HepG2 (cell line): ENCODE results near the gene OR6C76. TPM values are rescaled to one million over a fixed set of nuclear protein-coding genes. Genes with fewer than 3 reads are reported as not detected.

Experiments
- ATAC-seq: fragments of 200-7000 bp; cut with Tn5 transposase; 3 replicates; pipeline ENCODE4 v1.9.1; 2020; ENCODE audit warnings: mild to moderate bottlenecking, moderate library complexity
- BruUV-seq: library from RNA; stranded (reverse); fragments of 400-500 nt; replicated peaks from 2 replicates; lab custom pipeline; 2021; lab: Mats Ljungman, UMichigan
- CTCF ChIA-PET: fragments of 300-600 bp; formaldehyde crosslinking; extraction: SDS; loops from one replicate; lab custom pipeline; 2021; ENCODE audit warnings: low total read pairs, inconsistent platforms, low intra/inter-chr PET ratio; lab: Yijun Ruan, JAX
- POLR2A ChIA-PET: fragments of 350-600 bp; sonication (Branson Sonifier 250); formaldehyde crosslinking; loops from one replicate; lab custom pipeline; 2020; ENCODE audit warnings: antibody characterized with exemption, inconsistent platforms; lab: Yijun Ruan, JAX
- DNase-seq: peaks from one replicate; pipeline ENCODE4 v3.0.0-alpha.2; 2015; ENCODE audit warnings: low spot score
- FAIRE-seq: peaks from 3 replicates; lab custom pipeline; 2011; peaks lifted over from hg19 to GRCh38; lab: Jason Lieb, UNC
- H2AFZ ChIP-seq: one replicate; pipeline ENCODE4 v1.6.1; 2011; ENCODE audit warnings: low read length, inconsistent platforms
- H3K27ac ChIP-seq: fragments of 300-600 bp; 3 replicates; pipeline ENCODE4 v1.8.0; 2011; ENCODE audit warnings: mixed run types, mild to moderate bottlenecking, mixed read lengths, low read length, inconsistent platforms; ENCODE audit not compliant: insufficient read depth; ENCODE audit errors: extremely low read length
- H3K27me3 ChIP-seq, 2 experiments: fragments of 200-600 bp in 1 of 2; 2 replicates in 1 of 2; 3 replicates in 1 of 2; pipeline versions ENCODE4 v1.6.0 to v1.8.0; 2011; ENCODE audit warnings: low read length in 2 of 2, mild to moderate bottlenecking in 2 of 2, moderate library complexity in 2 of 2, inconsistent platforms in 1 of 2; ENCODE audit not compliant: insufficient read depth in 2 of 2, control insufficient read depth in 1 of 2
- H3K36me3 ChIP-seq, 2 experiments: fragments of 200-600 bp in 1 of 2; replicated peaks in 1 of 2; 2 replicates in 1 of 2; 3 replicates in 1 of 2; pipeline versions ENCODE4 v1.5.1 to v1.8.0; 2011; ENCODE audit warnings: low read length in 2 of 2, inconsistent platforms in 1 of 2; ENCODE audit not compliant: insufficient read depth in 2 of 2, control insufficient read depth in 1 of 2
- H3K4me1 ChIP-seq: 2 replicates; pipeline ENCODE4 v1.5.1; 2012; ENCODE audit warnings: low read length, inconsistent platforms; ENCODE audit not compliant: insufficient read depth
- H3K4me2 ChIP-seq: 2 replicates; pipeline ENCODE4 v1.6.0; 2011; ENCODE audit warnings: low read depth, low read length, inconsistent platforms
- H3K4me3 ChIP-seq, 3 experiments: fragments of 200-600 bp in 1 of 3; sonication (generic), shearing (Covaris generic) in 1 of 3; replicated peaks in 1 of 3; 2 replicates each; pipeline ENCODE4 v1.5.1; 2011 to 2016; ENCODE audit warnings: low read length in 3 of 3, inconsistent platforms in 2 of 3, low read depth in 2 of 3, mild to moderate bottlenecking in 2 of 3, control low read depth in 1 of 3, mixed read lengths in 1 of 3; ENCODE audit not compliant: insufficient read depth in 1 of 3
- H3K79me2 ChIP-seq: one replicate; pipeline ENCODE4 v1.6.1; 2011; ENCODE audit warnings: low read length, inconsistent platforms; ENCODE audit not compliant: insufficient read depth
- H3K9ac ChIP-seq: 2 replicates; pipeline ENCODE4 v1.6.0; 2011; ENCODE audit warnings: mild to moderate bottlenecking, low read depth, low read length, inconsistent platforms; ENCODE audit not compliant: insufficient read depth
- H3K9me3 ChIP-seq: 2 replicates; pipeline ENCODE4 v1.5.1; 2012; ENCODE audit warnings: mild to moderate bottlenecking, low read length
- H4K20me1 ChIP-seq: 2 replicates; pipeline ENCODE4 v1.6.0; 2011; ENCODE audit warnings: inconsistent platforms, mild to moderate bottlenecking, low read length, moderate library complexity; ENCODE audit not compliant: insufficient read depth
- AKAP8 ChIP-seq: sonication (generic); formaldehyde crosslinking; IDR thresholded peaks from 2 replicates; pipeline ENCODE4 v1.5.1; 2020; ENCODE audit warnings: mild to moderate bottlenecking, missing genetic modification reagents
- ATAD3A ChIP-seq: sonication (generic); formaldehyde crosslinking; IDR thresholded peaks from 2 replicates; pipeline ENCODE4 v1.4.0; 2020; ENCODE audit warnings: missing genetic modification reagents
- CREM ChIP-seq, 2 experiments: sonication (generic) in 1 of 2; formaldehyde crosslinking in 1 of 2; IDR thresholded peaks; 2 replicates each; pipeline versions ENCODE4 v1.4.0 to v1.6.1; 2016 to 2020; ENCODE audit warnings: antibody characterized with exemption in 1 of 2, mild to moderate bottlenecking in 1 of 2, missing genetic modification reagents in 1 of 2
- ETV5 ChIP-seq: IDR thresholded peaks from 2 replicates; pipeline ENCODE4 v1.6.1; 2018; ENCODE audit warnings: missing biosample characterization, missing genetic modification reagents, inconsistent platforms, borderline replicate concordance
- GTF2F1 ChIP-seq: fragments of 150-350 bp; IDR thresholded peaks from 2 replicates; pipeline ENCODE4 v1.6.1; 2014; ENCODE audit warnings: low read length
- HCFC1 ChIP-seq: fragments of 150-350 bp; IDR thresholded peaks from 2 replicates; pipeline ENCODE4 v1.6.1; 2014; ENCODE audit warnings: low read depth, low read length
- HDAC1 ChIP-seq: sonication (generic); formaldehyde crosslinking; IDR thresholded peaks from 2 replicates; pipeline ENCODE4 v1.5.1; 2020; ENCODE audit warnings: mild to moderate bottlenecking, missing genetic modification reagents
- KDM1A ChIP-seq: IDR thresholded peaks from 2 replicates; pipeline ENCODE4 v1.6.1; 2016; ENCODE audit warnings: missing compliant biosample characterization
- NAIF1 ChIP-seq: sonication (generic); formaldehyde crosslinking; IDR thresholded peaks from 2 replicates; pipeline ENCODE4 v1.5.0; 2020; ENCODE audit warnings: mild to moderate bottlenecking, missing genetic modification reagents, borderline replicate concordance
- NPAS2 ChIP-seq: sonication (generic); formaldehyde crosslinking; IDR thresholded peaks from 2 replicates; pipeline ENCODE4 v1.8.0; 2022; ENCODE audit warnings: mild to moderate bottlenecking, missing genetic modification reagents, borderline replicate concordance
- RARG ChIP-seq: sonication (generic); formaldehyde crosslinking; IDR thresholded peaks from 2 replicates; pipeline ENCODE4 v1.4.0; 2020; ENCODE audit warnings: low read depth, mild to moderate bottlenecking, missing genetic modification reagents
- RCOR2 ChIP-seq: IDR thresholded peaks from 2 replicates; pipeline ENCODE4 v1.6.1; 2016; ENCODE audit warnings: missing biosample characterization, missing genetic modification reagents
- SIX4 ChIP-seq: sonication (generic); formaldehyde crosslinking; IDR thresholded peaks from 2 replicates; pipeline ENCODE4 v1.4.0; 2020; ENCODE audit warnings: missing genetic modification reagents
- SMARCC2 ChIP-seq: fragments of 450-650 bp; IDR thresholded peaks from 2 replicates; pipeline ENCODE4 v1.6.1; 2017; ENCODE audit warnings: antibody characterized with exemption, mild to moderate bottlenecking
- SOX5 ChIP-seq: IDR thresholded peaks from 2 replicates; pipeline ENCODE4 v1.6.1; 2016; ENCODE audit warnings: borderline replicate concordance
- ZBTB46 ChIP-seq: sonication (generic); formaldehyde crosslinking; IDR thresholded peaks from 2 replicates; pipeline ENCODE4 v1.4.0; 2020; ENCODE audit warnings: mild to moderate bottlenecking, missing genetic modification reagents, borderline replicate concordance
- ZNF382 ChIP-seq: sonication (generic); formaldehyde crosslinking; IDR thresholded peaks from 2 replicates; pipeline ENCODE4 v1.5.0; 2020; ENCODE audit warnings: missing genetic modification reagents, mild to moderate bottlenecking, borderline replicate concordance
- ZNF619 ChIP-seq: sonication (generic); formaldehyde crosslinking; IDR thresholded peaks from 2 replicates; pipeline ENCODE4 v1.4.0; 2020; ENCODE audit warnings: mild to moderate bottlenecking, missing genetic modification reagents
- WGBS: methylation state at CpG from one replicate; pipeline ENCODE4 v1.1.6; 2017; ENCODE audit warnings: low lambda C conversion rate; 5-methylcytosine and 5-hydroxymethylcytosine counted together
- in situ Hi-C: cut with HindIII; loops from 2 replicates; pipeline ENCODE4 v1.10.0; 2017; ENCODE audit warnings: low pct_unique_long_range_greater_than_20kb; ENCODE audit not compliant: extremely low pct_ligation_motif_present
- intact Hi-C: fragments of 100-400 bp; cut with micrococcal nuclease; formaldehyde crosslinking; loops from one replicate; pipeline ENCODE4 v1.10.0; 2022; ENCODE audit not compliant: unreplicated experiment
- polyA plus RNA-seq, 8 experiments: library from polyadenylated mRNA; depleted of rRNA in 3 of 8; stranded (reverse) in 7 of 8; unstranded in 1 of 8; fragments of >200 nt; fragmentation: Illumina TruSeq in 4 of 8; extraction: Trizol in 4 of 8; gene quantifications; 2 replicates each; pipeline versions ENCODE4 v1.2.1 to v1.2.3, GENCODE V29; 2011 to 2016; ENCODE audit warnings: low read depth in 4 of 8, missing spikeins in 1 of 8, mixed read lengths in 1 of 8; ENCODE audit not compliant: insufficient read depth in 1 of 8
- total RNA-seq, 5 experiments: library from RNA; depleted of rRNA; stranded (reverse); fragments of >200 nt; fragmentation: Illumina TruSeq; extraction: Trizol; gene quantifications; 2 replicates each; pipeline ENCODE4 v1.2.3, GENCODE V29; 2016; ENCODE audit warnings: low read depth in 1 of 5
- TF ChIP-seq, protein P1 (sequence below): sonication (generic); formaldehyde crosslinking; conservative IDR thresholded peaks from 2 replicates; pipeline ENCODE4 v1.4.0; 2020; ENCODE audit warnings: missing genetic modification reagents

Gene OR6C76
- total and polyA plus RNA-seq, 2 of the 13 experiments (the other 11 are each of a cell fraction or from before 2014, with no cell fraction given): not detected

- Histone ChIP-seq H3K4me2 (no peak overlapping the region), H3K27ac (no peak overlapping the region), H3K4me3 (no peak overlapping the region), H3K27me3 (no peaks in the 10 kb centered on the region), H3K9ac (no peak overlapping the region), H3K36me3 (no peaks in the 10 kb centered on the region), H2AFZ (no peak overlapping the region), H3K9me3 (no peaks in the 10 kb centered on the region), H3K79me2 (no peaks in the 10 kb centered on the region), H3K4me1 (no peaks in the 10 kb centered on the region), H4K20me1 (no peaks in the 10 kb centered on the region)
- FAIRE-seq: no peak
- in situ Hi-C loops (no loop called here), intact Hi-C loops (no loop called here)
- TF ChIP-seq SMARCC2 (no peak), GTF2F1 (no peak), HCFC1 (no peak), ETV5 (CRISPR knock-in tag) (no peak), ZNF382 (CRISPR knock-in tag) (no peak), ZNF619 (CRISPR knock-in tag) (no peak), HDAC1 (CRISPR knock-in tag) (no peak)
- POLR2A ChIA-PET: no interaction called here
- CTCF ChIA-PET: no interaction called here
- ATAC-seq: no peak
- no TSS peak for BruUV-seq
- no peak for DNase-seq
These were observed 40.2 kb upstream of the OR6C76 start for GRCh38 chr12:55385891-55386290.

- intact Hi-C loops (no loop called here), in situ Hi-C loops (no loop called here)
- 36% methylated on average over 4 of the region's 23 CpGs for WGBS
- no peaks in the 10 kb centered on the region for H3K79me2 ChIP-seq
- H3K9me3 ChIP-seq: no peaks in the 10 kb centered on the region
- no peak for FAIRE-seq
- no peaks in the 10 kb centered on the region for H3K27me3 ChIP-seq
- no peak overlapping the region for H3K4me2 ChIP-seq
- H3K9ac ChIP-seq: no peak overlapping the region
- H3K4me1 ChIP-seq: no peaks in the 10 kb centered on the region
- no peak overlapping the region for H3K27ac ChIP-seq
- no TSS peak for BruUV-seq
- no peak overlapping the region for H3K4me3 ChIP-seq
- no peak for DNase-seq
- POLR2A ChIA-PET: no interaction called here
- H2AFZ ChIP-seq: no peak overlapping the region
- no peaks in the 10 kb centered on the region for H4K20me1 ChIP-seq
- H3K36me3 ChIP-seq: no peaks in the 10 kb centered on the region
- ATAC-seq: no peak
- CTCF ChIA-PET: no interaction called here
- TF ChIP-seq CREM (IDR thresholded peaks at IDR 0.05) (no peak), CREM (CRISPR knock-in tag; IDR thresholded peaks at IDR 0.05) (no peak), ATAD3A (no peak), KDM1A (no peak), AKAP8 (CRISPR knock-in tag) (no peak), SIX4 (no peak), RCOR2 (CRISPR knock-in tag) (no peak), RARG (no peak), ZBTB46 (CRISPR knock-in tag) (no peak), SOX5 (CRISPR knock-in tag) (no peak), NAIF1 (CRISPR knock-in tag) (no peak), NPAS2 (CRISPR knock-in tag) (no peak)
- TF ChIP-seq, protein P1, sequence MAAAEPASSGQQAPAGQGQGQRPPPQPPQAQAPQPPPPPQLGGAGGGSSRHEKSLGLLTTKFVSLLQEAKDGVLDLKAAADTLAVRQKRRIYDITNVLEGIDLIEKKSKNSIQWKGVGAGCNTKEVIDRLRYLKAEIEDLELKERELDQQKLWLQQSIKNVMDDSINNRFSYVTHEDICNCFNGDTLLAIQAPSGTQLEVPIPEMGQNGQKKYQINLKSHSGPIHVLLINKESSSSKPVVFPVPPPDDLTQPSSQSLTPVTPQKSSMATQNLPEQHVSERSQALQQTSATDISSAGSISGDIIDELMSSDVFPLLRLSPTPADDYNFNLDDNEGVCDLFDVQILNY: no peak
These were observed 33.8 kb upstream of the OR6C76 start for GRCh38 chr12:55392032-55392795.
